GM21515 (cell line): ENCODE measurements around the gene LRRC18.

Experiments used
- ATAC-seq: cut with Tn5 transposase; IDR thresholded peaks from one replicate; pipeline ENCODE4 v1.9.1; 2021; ENCODE audit not compliant: unreplicated experiment

Gene LRRC18

GRCh38 chr10:48946891-48947500, 7.4 kb upstream of the LRRC18 start:
- ATAC-seq: no peak

DNA sequence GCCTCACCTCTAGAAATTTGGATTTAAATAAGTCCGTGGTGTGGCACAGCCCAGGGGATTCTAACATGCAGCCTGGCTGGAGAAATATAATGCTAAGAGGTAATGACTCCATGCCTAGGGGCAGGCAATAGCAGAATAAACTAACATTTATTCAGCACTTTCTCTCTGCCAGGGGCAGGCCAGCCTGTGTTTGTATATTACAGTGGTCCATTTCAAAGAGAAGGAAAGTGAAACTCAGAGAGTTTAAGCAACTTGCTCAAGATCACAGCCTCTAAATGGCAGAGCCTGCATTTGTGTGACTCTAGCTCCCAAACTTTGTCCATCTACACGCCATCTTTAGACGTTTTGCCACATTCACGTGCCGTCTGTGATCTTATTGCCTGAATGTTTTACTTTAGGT, 6.7 kb upstream of the LRRC18 start:
- ATAC-seq: no peak

- no peak for ATAC-seq
These were observed 5.9 kb upstream of the LRRC18 start for GRCh38 chr10:48945441-48946130.

- no peak for ATAC-seq
These were observed 4.5 kb upstream of the LRRC18 start for GRCh38 chr10:48944171-48944570.

DNA sequence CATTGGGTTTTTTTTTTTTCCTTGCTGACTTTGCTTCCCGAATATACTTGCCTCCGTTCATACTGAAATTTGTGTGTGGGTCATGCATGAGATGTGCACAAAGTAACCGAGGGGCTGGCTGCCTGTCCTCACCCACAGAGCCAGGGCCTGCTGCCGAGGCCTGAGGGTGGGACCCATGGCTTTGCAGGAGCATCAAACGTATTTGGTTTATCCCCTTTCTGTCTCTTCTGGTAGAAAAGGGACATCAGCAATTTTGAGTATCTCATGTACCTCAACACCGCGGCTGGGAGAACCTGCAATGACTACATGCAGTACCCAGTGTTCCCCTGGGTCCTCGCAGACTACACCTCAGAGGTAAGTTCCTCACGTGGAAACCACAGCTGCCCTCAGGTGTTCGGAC, 3.5 kb upstream of the LRRC18 start:
- ATAC-seq: no peak

GRCh38 chr10:48941427-48942075, 1.9 kb upstream of the LRRC18 start:
- ATAC-seq: no peak

DNA sequence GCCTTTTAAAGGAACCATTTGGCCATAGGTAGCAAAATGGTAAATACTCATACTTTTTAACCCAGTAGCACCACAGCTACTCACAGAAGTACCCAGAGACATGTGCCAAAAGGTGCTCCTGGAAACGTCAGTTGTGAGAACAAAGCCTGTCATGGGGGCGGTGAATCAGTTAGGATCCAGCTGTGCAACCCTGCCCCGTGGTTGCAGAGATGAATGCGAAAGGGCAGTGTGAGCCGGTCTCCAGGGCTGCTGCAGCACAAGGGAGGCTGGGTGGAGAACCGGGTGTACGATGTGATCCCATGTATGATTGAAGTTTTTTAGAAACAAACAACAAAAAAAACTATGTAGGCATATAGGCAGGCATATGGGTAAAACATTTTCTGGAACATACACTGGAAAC, 1.3 kb upstream of the LRRC18 start:
- ATAC-seq: no peak

GRCh38 chr10:48940372-48940771, 732 bp upstream of the LRRC18 start:
- ATAC-seq: no peak

- ATAC-seq: no peak
These were observed 577 bp downstream of the LRRC18 start for GRCh38 chr10:48938990-48939536.

GRCh38 chr10:48938281-48938680, 1.4 kb downstream of the LRRC18 start:
- ATAC-seq: no peak

DNA sequence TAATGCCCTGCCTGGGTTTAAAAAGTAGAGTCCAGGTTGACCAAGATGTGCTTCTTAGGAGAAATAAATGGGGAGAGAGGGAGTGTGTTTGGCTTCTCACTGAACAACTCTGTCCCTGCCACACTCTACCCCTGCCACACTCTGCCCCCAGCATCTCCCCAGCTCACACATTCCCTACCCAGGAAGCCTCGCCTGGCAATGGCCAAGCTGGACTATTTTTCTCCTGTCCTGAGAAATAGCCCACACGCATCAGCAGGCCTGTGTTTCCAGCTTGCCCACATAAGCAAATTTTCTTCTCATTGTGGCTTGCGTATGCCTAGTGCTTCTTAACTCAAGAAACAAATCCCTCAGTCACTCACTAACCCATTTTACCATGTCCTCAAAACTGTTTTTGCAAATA, 1.8 kb downstream of the LRRC18 start:
- ATAC-seq: no peak

DNA sequence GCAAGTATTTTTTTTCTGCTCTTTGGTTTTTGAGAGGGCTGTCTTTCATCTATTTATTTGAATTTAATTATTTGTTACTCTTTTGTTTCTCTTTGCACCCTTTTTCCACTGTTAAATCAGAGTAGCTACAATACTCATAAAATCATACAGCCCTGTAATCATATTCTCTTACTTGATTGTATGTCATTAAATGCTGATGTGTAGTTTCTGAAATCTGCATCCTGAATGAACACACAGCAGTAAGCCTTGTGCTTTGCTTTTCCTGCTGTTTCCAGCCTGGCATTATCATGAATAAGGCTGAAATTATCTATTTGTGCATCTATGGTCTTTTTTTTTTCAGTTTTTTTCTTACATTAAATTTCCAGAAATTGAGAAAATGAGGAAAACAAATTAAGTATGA, 4.1 kb downstream of the LRRC18 start:
- ATAC-seq: no peak

GRCh38 chr10:48934672-48935501, 4.8 kb downstream of the LRRC18 start:
- ATAC-seq: no peak

DNA sequence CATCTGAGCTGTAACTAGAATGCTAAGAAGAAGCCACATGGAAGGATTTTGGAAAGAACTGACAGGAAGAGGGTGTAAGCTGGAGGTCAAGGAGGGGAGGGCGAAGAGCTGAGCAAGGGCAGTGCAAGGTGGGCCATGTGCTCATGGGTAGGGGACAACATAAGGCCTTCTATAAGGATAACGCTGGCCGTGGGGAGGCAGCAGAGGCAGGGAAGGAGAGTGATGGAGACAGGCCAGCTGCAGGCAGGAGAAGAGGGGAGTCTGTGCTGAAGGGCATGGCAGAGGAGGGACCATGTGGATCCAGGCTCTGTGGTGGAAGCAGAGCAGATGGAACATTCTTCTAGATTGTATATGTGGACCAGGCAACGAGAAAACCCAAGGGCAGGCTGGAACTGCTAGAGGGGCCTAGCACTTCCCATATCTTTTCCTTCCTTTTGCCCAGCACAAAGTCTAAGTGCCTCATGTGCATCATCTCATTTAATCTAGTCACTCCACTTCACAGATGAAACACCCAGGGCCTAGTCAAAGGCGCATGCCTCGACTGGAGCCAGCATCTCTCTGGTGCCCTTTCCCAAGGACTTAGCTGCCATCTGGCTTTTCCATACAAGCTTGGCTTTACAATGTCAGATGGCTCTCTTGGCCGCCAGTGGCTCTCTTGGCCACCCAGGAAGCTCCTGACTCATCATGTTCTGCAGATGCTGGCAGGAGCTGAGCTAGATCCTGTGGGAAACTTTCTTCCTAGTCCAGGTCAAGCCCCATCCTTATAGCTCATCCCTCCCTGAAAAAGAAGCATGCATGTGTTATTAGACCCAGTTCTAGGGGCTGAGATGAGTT, 6.6 kb downstream of the LRRC18 start:
- ATAC-seq: no peak

DNA sequence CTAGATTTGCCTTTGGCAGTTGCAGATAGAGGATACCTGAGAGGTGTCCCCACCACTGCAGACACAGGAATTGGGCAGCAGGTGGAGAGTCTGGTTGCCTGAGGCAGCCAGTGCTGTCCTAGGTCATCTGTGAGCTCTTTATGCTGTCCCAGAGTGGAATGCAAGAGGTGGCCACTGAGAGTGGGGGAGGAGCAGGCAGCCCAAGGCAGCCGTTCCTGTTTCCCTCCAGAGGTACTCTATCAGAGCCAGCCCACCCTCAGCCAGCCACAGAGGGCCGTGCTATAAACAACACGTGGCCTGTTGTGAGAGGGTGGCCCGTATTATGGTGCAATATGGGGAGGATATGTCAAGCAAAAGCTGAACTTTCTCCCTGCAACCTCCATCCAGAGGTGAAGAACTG, 8.5 kb downstream of the LRRC18 start:
- no peak for ATAC-seq

DNA sequence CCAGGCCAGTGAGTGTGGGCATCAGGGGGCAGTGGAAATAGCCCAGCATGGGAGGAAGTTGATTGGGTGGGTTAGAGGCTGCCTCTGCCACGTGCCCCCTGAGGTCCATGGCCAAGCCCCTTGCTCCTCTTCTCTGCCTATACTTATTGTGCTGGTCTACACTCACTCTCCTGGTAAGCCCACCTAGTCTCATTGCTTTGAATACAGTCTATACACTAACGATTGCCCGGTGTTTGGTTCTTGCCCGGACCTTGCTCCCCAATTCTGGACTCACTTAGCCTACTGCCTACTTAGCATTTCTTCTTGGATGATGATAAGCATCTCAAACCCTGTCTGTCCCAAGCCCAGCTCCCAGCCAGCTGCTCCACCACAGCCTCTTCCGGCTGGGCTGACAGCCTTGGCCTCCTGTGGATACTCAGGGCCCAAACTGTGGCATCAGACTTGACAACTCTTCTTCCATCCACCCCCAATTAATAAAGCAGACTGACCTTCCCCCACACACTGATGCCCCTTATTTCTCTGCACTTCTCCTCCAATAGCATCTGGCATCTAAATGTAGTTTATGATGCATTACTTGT, 10.1 kb downstream of the LRRC18 start:
- ATAC-seq: no peak

DNA sequence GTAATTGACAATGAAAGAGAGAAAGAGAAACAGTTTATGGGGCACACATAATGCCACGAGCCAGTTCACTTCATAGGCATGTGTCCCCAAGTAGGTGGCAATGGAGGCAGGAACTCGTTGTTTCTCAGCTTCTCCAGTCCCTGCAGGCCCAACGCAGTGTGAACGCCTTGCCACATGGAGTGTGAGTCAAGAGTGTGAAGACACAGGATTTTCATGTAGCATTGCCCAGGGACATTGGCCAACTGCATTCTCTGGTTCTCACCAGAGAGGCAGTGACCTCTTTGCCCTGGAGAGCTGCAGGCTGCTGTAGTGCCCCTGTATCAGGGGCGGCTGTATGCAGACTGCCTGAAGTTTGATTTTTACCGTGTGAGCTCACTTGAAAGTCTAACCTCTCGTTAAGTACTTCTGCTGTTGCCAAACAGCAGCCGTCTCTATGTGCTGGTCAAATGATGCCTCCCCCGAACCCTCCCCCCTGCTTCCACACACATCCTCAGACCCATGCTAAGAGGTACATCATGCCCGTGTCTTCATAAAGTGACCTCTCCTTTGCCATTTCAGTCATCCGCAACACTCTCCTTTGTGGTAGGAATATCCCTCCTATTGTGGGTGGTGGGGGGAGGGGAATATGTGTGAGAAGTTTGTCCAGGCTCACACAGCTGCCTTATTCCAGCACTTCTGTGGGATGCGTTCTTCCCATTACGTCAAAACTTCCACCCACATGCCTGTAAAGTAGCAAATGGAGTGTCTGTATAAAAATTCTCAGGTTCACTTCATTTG, 12.7 kb downstream of the LRRC18 start:
- no peak for ATAC-seq

- ATAC-seq: no peak
These were observed 13.4 kb downstream of the LRRC18 start for GRCh38 chr10:48926255-48926654.

GRCh38 chr10:48924988-48925387, 14.7 kb downstream of the LRRC18 start:
- ATAC-seq: no peak
